Duodenal mucosa (tissue), 2 donors: Measurements from ENCODE around the gene WDR87.
"Not testable (repeated sequence)": the region's sequence is repeated elsewhere in the genome, so short reads cannot be mapped to it uniquely, and the experiment has no call there.

ENCODE experiments used
- H3K27ac ChIP-seq: one replicate; pipeline ENCODE4 v1.7.0; 2013; ENCODE audit warnings: low read depth, low read length
- H3K27me3 ChIP-seq, 2 donors: one replicate each; pipeline ENCODE4 v1.7.0; 2013; ENCODE audit warnings: low read length in 2 of 2, control low read depth in 1 of 2; ENCODE audit not compliant: insufficient read depth in 2 of 2, control insufficient read depth in 1 of 2
- H3K36me3 ChIP-seq, 2 donors: one replicate each; pipeline ENCODE4 v1.7.0; 2013; ENCODE audit warnings: low read length in 2 of 2, control low read depth in 1 of 2; ENCODE audit not compliant: insufficient read depth in 2 of 2, control insufficient read depth in 1 of 2
- H3K4me1 ChIP-seq, 2 donors: one replicate each; pipeline ENCODE4 v1.7.0; 2013; ENCODE audit warnings: low read length in 2 of 2, control low read depth in 1 of 2; ENCODE audit not compliant: insufficient read depth in 2 of 2, control insufficient read depth in 1 of 2
- H3K4me3 ChIP-seq, 2 donors: one replicate each; pipeline ENCODE4 v1.7.0; 2013; ENCODE audit warnings: low read length in 2 of 2, low read depth in 1 of 2
- H3K9ac ChIP-seq, 2 donors: one replicate each; pipeline ENCODE4 v1.7.0; 2013; ENCODE audit warnings: low read length in 2 of 2, low read depth in 1 of 2
- H3K9me3 ChIP-seq, 2 donors: one replicate each; pipeline ENCODE4 v1.7.0; 2013; ENCODE audit warnings: low read length in 2 of 2, control low read depth in 1 of 2; ENCODE audit not compliant: control insufficient read depth in 1 of 2

WDR87 gene

GRCh38 chr19:37865930-37866329 is 40.5 kb downstream of the WDR87 start:
- H3K36me3 ChIP-seq, H3K9me3 ChIP-seq, H3K27me3 ChIP-seq, H3K4me1 ChIP-seq, H3K4me3 ChIP-seq, H3K27ac ChIP-seq, H3K9ac ChIP-seq: not testable (repeated sequence)

- Histone ChIP-seq H3K9me3 (no peaks in the 10 kb centered on the region), H3K27me3 (no peaks in the 10 kb centered on the region), H3K36me3 (no peaks in the 10 kb centered on the region), H3K27ac (no peak overlapping the region), H3K4me3 (no peak overlapping the region), H3K9ac (no peak overlapping the region), H3K4me1 (no peaks in the 10 kb centered on the region)
Observed at GRCh38 chr19:37864501-37864900, 41.9 kb downstream of the WDR87 start.

GRCh38 chr19:37855098-37855497 is 51.3 kb downstream of the WDR87 start:
- H3K36me3 ChIP-seq, result no peaks in the 10 kb centered on the region
- H3K9ac ChIP-seq, result no peak overlapping the region
- H3K9me3 ChIP-seq, result peaks cover 0 to 3% of the 10 kb centered on the region in 2 donors
- H3K4me3 ChIP-seq, result no peak overlapping the region
- no peaks in the 10 kb centered on the region for H3K4me1 ChIP-seq
- H3K27ac ChIP-seq, result no peak overlapping the region
- H3K27me3 ChIP-seq, result no peaks in the 10 kb centered on the region

GRCh38 chr19:37845932-37846331 is 60.5 kb downstream of the WDR87 start:
- H3K9me3 ChIP-seq, result no peaks in the 10 kb centered on the region
- no peak overlapping the region for H3K27ac ChIP-seq
- H3K4me3 ChIP-seq, result no peak overlapping the region
- no peaks in the 10 kb centered on the region for H3K27me3 ChIP-seq
- H3K36me3 ChIP-seq, result no peaks in the 10 kb centered on the region
- H3K4me1 ChIP-seq, result no peaks in the 10 kb centered on the region
- no peak overlapping the region for H3K9ac ChIP-seq
